Measurements from ENCODE around the gene INTS11. TPM values are rescaled to one million over a fixed set of nuclear protein-coding genes. Genes with fewer than 3 reads are reported as not detected.

The INTS11 gene
- polyA plus RNA-seq, 2 of the 4 experiments (the other 2 are of a cell fraction): 41.9 to 62.9 TPM

GRCh38 chr1:1279028-1279427, 45.4 kb downstream of the INTS11 start:
- Histone ChIP-seq H3K4me3 (no peak overlapping the region), H3K9me3 (no peaks in the 10 kb centered on the region), H3K4me1 (peaks cover 8% of the 10 kb centered on the region; the same call in 2 of the 3 replicates), H3K27ac (no peak overlapping the region), H3K4me2 (no peak overlapping the region)
- ChIA-PET POLR2A (no interaction called here), CTCF (interaction anchor here (2.7 to 4.1 kb wide), 2 partner anchors 13 to 157 kb away, joined by 9 to 17 read pairs; no protein-coding TSS in a partner anchor)
- no peak for DNase-seq (ENCODE audit: low read depth in 1 of 2, low spot score in 1 of 2)
- WGBS (ENCODE audit: missing lambda C conversion rate): 89% methylated on average over 17 of the region's 17 CpGs
- no peak for ATAC-seq
- TF ChIP-seq NR3C1 (IDR thresholded peaks at IDR 0.05): no peak
- no peak for TF ChIP-seq HMGXB4 (CRISPR knock-in tag; IDR thresholded peaks at IDR 0.05; ENCODE audit: borderline replicate concordance)
- TF ChIP-seq KDM1A (IDR thresholded peaks at IDR 0.05; ENCODE audit: low read depth): no peak
- no peak for TF ChIP-seq HOXA7 (CRISPR knock-in tag; IDR thresholded peaks at IDR 0.05)
- no peak for TF ChIP-seq EHMT2 (IDR thresholded peaks at IDR 0.05; ENCODE audit: low read depth)
- TF ChIP-seq CEBPB (IDR thresholded peaks at IDR 0.05): no peak
- TF ChIP-seq, protein P1, sequence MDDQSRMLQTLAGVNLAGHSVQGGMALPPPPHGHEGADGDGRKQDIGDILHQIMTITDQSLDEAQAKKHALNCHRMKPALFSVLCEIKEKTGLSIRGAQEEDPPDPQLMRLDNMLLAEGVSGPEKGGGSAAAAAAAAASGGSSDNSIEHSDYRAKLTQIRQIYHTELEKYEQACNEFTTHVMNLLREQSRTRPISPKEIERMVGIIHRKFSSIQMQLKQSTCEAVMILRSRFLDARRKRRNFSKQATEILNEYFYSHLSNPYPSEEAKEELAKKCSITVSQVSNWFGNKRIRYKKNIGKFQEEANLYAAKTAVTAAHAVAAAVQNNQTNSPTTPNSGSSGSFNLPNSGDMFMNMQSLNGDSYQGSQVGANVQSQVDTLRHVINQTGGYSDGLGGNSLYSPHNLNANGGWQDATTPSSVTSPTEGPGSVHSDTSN (IDR thresholded peaks at IDR 0.05): no peak
- TF ChIP-seq ZC3H11A (IDR thresholded peaks at IDR 0.05): no peak
- TF ChIP-seq TP53 (CRISPR knock-in tag; IDR thresholded peaks at IDR 0.05): no peak
- TF ChIP-seq REST (IDR thresholded peaks at IDR 0.05): no peak
- TF ChIP-seq CBX8 (IDR thresholded peaks at IDR 0.05): no peak
- no peak for TF ChIP-seq KDM5A (IDR thresholded peaks at IDR 0.05)
- FAIRE-seq: no peak

DNA sequence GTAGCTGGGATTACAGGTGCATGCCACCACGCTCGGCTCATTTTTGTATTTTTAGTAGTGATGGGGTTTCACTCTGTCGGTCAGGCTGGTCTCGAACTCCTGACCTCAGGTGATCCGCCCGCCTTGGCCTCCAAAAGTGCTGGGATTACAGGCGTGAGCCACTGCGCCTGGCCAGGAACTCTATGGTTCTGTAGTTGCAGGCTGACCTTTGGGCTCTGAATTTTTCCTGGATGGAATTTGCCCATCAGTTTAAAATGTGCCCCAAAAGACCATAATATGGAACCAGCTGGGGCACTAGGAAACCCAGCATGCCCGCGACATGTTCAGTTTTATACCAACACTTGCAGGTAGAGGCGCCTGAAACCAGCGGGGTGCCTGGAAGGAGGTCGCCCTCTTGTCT, 45.8 kb downstream of the INTS11 start:
- ATAC-seq (no peak), DNase-seq (ENCODE audit: low read depth in 1 of 2, low spot score in 1 of 2) (no peak), FAIRE-seq (no peak)
- POLR2A ChIA-PET: no interaction called here
- TF ChIP-seq HOXB5 (CRISPR knock-in tag; IDR thresholded peaks at IDR 0.05) (no peak), JUNB (IDR thresholded peaks at IDR 0.05) (no peak), SREBF2 (IDR thresholded peaks at IDR 0.05) (no peak), TFCP2L1 (CRISPR knock-in tag; IDR thresholded peaks at IDR 0.05) (no peak), BHLHE40 (IDR thresholded peaks at IDR 0.05; ENCODE audit: low read depth, low read length) (no peak), CEBPB (IDR thresholded peaks at IDR 0.05) (no peak), ATOH8 (CRISPR knock-in tag; IDR thresholded peaks at IDR 0.05; ENCODE audit: low read depth) (no peak), PHF8 (IDR thresholded peaks at IDR 0.05; ENCODE audit: borderline replicate concordance, low read depth) (no peak), RNF2 (IDR thresholded peaks at IDR 0.05; ENCODE audit: borderline replicate concordance, low read depth) (no peak), KDM1A (IDR thresholded peaks at IDR 0.05; ENCODE audit: low read depth) (no peak), MAFK (IDR thresholded peaks at IDR 0.05; ENCODE audit: partially characterized antibody) (no peak), HMGXB4 (CRISPR knock-in tag; IDR thresholded peaks at IDR 0.05; ENCODE audit: borderline replicate concordance) (no peak), EHMT2 (IDR thresholded peaks at IDR 0.05; ENCODE audit: low read depth) (no peak), POLR2AphosphoS2 (conservative IDR thresholded peaks at IDR 0.05; ENCODE audit: low read length) (no peak), POLR2A (IDR thresholded peaks at IDR 0.05; ENCODE audit: low read length) (no peak)
- TF ChIP-seq, protein P2, sequence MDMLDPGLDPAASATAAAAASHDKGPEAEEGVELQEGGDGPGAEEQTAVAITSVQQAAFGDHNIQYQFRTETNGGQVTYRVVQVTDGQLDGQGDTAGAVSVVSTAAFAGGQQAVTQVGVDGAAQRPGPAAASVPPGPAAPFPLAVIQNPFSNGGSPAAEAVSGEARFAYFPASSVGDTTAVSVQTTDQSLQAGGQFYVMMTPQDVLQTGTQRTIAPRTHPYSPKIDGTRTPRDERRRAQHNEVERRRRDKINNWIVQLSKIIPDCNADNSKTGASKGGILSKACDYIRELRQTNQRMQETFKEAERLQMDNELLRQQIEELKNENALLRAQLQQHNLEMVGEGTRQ (IDR thresholded peaks at IDR 0.05): no peak
- TF ChIP-seq, protein P1 (IDR thresholded peaks at IDR 0.05): no peak
- Histone ChIP-seq H3K4me1 (peaks cover 8% of the 10 kb centered on the region; the same call in 2 of the 3 replicates), H3K4me3 (no peak overlapping the region), H3K9me3 (no peaks in the 10 kb centered on the region), H3K4me2 (no peak overlapping the region), H3K27ac (no peak overlapping the region)
- 93% methylated on average over 13 of the region's 13 CpGs for WGBS (ENCODE audit: missing lambda C conversion rate)
- CTCF ChIA-PET: interaction anchor here (2.7 to 4.1 kb wide), 2 partner anchors 14 to 156 kb away, joined by 9 to 17 read pairs; no protein-coding TSS in a partner anchor

Measured in A549 (cell line).